Measurements from ENCODE around the gene FERMT3. TPM values are rescaled to one million over a fixed set of nuclear protein-coding genes. Genes with fewer than 3 reads are reported as not detected.
A peak's percentile ranks its signal among the peaks of the same experiment; 100 is the strongest.

Gene FERMT3
- total and polyA plus RNA-seq, 2 of the 13 experiments (the other 11 are each of a cell fraction or from before 2014, with no cell fraction given): 0.29 TPM; not detected in 1

DNA sequence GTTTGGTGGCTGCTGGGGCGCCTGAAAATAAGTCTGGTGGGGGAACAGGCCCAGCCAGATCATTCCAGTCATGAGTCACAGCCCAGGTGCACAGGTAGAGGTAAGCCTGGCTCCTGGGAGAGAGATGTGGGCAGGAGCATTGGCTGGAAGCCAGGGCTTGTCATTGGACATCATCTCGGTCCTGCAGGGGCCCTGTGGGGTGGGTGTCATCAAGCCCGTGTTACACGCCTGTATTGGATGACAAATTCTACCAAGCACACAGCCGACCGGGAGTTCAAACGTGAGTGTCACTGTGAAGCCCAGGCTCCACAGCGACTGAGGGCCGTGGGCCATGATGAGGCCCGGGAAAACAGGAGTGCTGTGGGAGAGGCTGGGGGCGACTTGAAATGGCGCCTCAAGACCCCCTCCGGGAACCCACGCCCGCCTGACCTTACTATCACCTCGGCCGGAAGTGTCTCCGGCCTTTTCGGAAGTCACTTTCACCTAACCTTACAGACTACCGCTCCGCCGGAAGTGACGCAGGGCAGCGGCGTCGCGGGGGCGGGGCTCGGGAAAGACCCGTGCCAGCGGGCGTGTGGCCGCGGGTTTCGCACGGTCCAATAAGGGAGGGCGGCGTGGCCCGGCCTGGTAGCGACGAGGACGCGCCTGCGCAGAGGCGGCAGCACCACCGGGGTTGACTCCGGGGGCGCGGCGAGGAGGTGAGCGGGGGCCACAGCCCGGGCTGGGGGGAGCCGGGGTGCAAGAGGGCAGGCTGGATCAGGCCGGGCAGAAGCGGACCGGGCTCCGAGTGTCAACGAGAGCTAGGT lies 34.1 kb downstream of the FERMT3 start, which contains the start of gene FKBP2 (continued):
- TF ChIP-seq, protein P1, sequence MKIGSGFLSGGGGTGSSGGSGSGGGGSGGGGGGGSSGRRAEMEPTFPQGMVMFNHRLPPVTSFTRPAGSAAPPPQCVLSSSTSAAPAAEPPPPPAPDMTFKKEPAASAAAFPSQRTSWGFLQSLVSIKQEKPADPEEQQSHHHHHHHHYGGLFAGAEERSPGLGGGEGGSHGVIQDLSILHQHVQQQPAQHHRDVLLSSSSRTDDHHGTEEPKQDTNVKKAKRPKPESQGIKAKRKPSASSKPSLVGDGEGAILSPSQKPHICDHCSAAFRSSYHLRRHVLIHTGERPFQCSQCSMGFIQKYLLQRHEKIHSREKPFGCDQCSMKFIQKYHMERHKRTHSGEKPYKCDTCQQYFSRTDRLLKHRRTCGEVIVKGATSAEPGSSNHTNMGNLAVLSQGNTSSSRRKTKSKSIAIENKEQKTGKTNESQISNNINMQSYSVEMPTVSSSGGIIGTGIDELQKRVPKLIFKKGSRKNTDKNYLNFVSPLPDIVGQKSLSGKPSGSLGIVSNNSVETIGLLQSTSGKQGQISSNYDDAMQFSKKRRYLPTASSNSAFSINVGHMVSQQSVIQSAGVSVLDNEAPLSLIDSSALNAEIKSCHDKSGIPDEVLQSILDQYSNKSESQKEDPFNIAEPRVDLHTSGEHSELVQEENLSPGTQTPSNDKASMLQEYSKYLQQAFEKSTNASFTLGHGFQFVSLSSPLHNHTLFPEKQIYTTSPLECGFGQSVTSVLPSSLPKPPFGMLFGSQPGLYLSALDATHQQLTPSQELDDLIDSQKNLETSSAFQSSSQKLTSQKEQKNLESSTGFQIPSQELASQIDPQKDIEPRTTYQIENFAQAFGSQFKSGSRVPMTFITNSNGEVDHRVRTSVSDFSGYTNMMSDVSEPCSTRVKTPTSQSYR (CRISPR knock-in tag; IDR thresholded peaks at IDR 0.05; ENCODE audit: borderline replicate concordance): peak; percentile 40; the same call in 1 of the 2 replicates
- TF ChIP-seq RARA (CRISPR knock-in tag; IDR thresholded peaks at IDR 0.05) (peak; percentile 82), ARHGAP35 (CRISPR knock-in tag; IDR thresholded peaks at IDR 0.05; ENCODE audit: borderline replicate concordance) (no peak), SP2 (CRISPR knock-in tag; IDR thresholded peaks at IDR 0.05) (peak; percentile 79), HDAC1 (CRISPR knock-in tag; IDR thresholded peaks at IDR 0.05) (peak; percentile 74), ZNF431 (CRISPR knock-in tag; IDR thresholded peaks at IDR 0.05; ENCODE audit: borderline replicate concordance, low read depth) (0 out of 2 replicates have a peak, but pooled peaks have one; percentile 22), ZNF451 (CRISPR knock-in tag; IDR thresholded peaks at IDR 0.05) (peak; percentile 82), FOXK1 (CRISPR knock-in tag; IDR thresholded peaks at IDR 0.05; ENCODE audit: borderline replicate concordance, low read depth) (peak; percentile 58; the same call in 1 of the 2 replicates), ZNF883 (CRISPR knock-in tag; IDR thresholded peaks at IDR 0.05; ENCODE audit: not compliant biosample characterization) (peak; percentile 25), RXRB (CRISPR knock-in tag; IDR thresholded peaks at IDR 0.05; ENCODE audit: borderline replicate concordance) (peak; percentile 71), ZNF598 (CRISPR knock-in tag; IDR thresholded peaks at IDR 0.05; ENCODE audit: borderline replicate concordance) (peak; percentile 40; the same call in 1 of the 2 replicates), KAT8 (CRISPR knock-in tag; IDR thresholded peaks at IDR 0.05) (peak; percentile 93), ZNF747 (CRISPR knock-in tag; IDR thresholded peaks at IDR 0.05; ENCODE audit: borderline replicate concordance) (peak; percentile 69), ZNF879 (CRISPR knock-in tag; IDR thresholded peaks at IDR 0.05) (no peak), SP4 (CRISPR knock-in tag; IDR thresholded peaks at IDR 0.05) (peak; percentile 86), GTF3A (CRISPR knock-in tag; conservative IDR thresholded peaks at IDR 0.05) (0 out of 2 replicates have a peak, but pooled peaks have one; percentile 12)
- TF ChIP-seq, protein P2, sequence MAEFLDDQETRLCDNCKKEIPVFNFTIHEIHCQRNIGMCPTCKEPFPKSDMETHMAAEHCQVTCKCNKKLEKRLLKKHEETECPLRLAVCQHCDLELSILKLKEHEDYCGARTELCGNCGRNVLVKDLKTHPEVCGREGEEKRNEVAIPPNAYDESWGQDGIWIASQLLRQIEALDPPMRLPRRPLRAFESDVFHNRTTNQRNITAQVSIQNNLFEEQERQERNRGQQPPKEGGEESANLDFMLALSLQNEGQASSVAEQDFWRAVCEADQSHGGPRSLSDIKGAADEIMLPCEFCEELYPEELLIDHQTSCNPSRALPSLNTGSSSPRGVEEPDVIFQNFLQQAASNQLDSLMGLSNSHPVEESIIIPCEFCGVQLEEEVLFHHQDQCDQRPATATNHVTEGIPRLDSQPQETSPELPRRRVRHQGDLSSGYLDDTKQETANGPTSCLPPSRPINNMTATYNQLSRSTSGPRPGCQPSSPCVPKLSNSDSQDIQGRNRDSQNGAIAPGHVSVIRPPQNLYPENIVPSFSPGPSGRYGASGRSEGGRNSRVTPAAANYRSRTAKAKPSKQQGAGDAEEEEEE (CRISPR knock-in tag; IDR thresholded peaks at IDR 0.05; ENCODE audit: borderline replicate concordance): no peak
- TF ChIP-seq, protein P3, sequence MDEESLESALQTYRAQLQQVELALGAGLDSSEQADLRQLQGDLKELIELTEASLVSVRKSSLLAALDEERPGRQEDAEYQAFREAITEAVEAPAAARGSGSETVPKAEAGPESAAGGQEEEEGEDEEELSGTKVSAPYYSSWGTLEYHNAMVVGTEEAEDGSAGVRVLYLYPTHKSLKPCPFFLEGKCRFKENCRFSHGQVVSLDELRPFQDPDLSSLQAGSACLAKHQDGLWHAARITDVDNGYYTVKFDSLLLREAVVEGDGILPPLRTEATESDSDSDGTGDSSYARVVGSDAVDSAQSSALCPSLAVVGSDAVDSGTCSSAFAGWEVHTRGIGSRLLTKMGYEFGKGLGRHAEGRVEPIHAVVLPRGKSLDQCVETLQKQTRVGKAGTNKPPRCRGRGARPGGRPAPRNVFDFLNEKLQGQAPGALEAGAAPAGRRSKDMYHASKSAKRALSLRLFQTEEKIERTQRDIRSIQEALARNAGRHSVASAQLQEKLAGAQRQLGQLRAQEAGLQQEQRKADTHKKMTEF (CRISPR knock-in tag; IDR thresholded peaks at IDR 0.05): peak; percentile 76; the same call in 1 of the 2 replicates
- TF ChIP-seq, protein P4, sequence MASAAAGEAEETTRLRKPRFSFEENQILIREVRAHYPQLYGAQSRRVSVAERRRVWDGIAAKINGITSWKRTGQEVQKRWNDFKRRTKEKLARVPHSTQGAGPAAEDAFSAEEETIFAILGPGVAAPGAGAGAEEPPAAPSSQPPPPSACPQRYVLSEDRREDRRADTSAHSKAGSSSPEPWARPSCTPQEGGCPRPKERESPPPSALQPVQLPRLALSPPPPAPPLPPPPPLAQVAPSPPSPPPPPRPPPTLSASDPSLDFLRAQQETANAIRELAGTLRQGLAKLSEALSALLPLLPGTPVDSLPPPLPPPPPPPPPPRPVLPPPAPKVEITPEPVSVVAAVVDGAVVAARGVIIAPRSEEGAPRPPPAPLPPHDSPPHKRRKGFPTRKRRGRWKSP (CRISPR knock-in tag; IDR thresholded peaks at IDR 0.05): peak; percentile 84
- TF ChIP-seq, protein P5, sequence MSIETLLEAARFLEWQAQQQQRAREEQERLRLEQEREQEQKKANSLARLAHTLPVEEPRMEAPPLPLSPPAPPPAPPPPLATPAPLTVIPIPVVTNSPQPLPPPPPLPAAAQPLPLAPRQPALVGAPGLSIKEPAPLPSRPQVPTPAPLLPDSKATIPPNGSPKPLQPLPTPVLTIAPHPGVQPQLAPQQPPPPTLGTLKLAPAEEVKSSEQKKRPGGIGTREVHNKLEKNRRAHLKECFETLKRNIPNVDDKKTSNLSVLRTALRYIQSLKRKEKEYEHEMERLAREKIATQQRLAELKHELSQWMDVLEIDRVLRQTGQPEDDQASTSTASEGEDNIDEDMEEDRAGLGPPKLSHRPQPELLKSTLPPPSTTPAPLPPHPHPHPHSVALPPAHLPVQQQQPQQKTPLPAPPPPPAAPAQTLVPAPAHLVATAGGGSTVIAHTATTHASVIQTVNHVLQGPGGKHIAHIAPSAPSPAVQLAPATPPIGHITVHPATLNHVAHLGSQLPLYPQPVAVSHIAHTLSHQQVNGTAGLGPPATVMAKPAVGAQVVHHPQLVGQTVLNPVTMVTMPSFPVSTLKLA (IDR thresholded peaks at IDR 0.05): peak; percentile 62
